Sigmoid colon (tissue), 7 donors: Measurements from ENCODE around the gene OPCML. TPM values are rescaled to one million over a fixed set of nuclear protein-coding genes. Genes with fewer than 3 reads are reported as not detected.

Experiments
- DNase-seq: peaks from one replicate; pipeline ENCODE4 v3.0.0-alpha.2; 2019
- H3K27ac ChIP-seq, 4 donors: fragments of 200-600 bp; sonication (generic); one replicate each; pipeline ENCODE4 v1.5.1; 2016 to 2019; ENCODE audit warnings: mild to moderate bottlenecking in 1 of 4
- H3K27me3 ChIP-seq, 3 donors: fragments of 200-600 bp; sonication (generic); one replicate each; pipeline ENCODE4 v1.5.1; 2019; ENCODE audit warnings: mild to moderate bottlenecking in 1 of 3
- H3K36me3 ChIP-seq, 4 donors: fragments of 200-600 bp; sonication (generic); one replicate each; pipeline ENCODE4 v1.5.1; 2016 to 2019
- H3K4me1 ChIP-seq, 4 donors: fragments of 200-600 bp; sonication (generic); one replicate each; pipeline ENCODE4 v1.5.1; 2017 to 2019
- H3K4me3 ChIP-seq, 4 donors: fragments of 200-600 bp; sonication (generic); one replicate each; pipeline ENCODE4 v1.5.1; 2017 to 2019; ENCODE audit warnings: mild to moderate bottlenecking in 2 of 4, moderate library complexity in 1 of 4
- H3K9me3 ChIP-seq, 4 donors: fragments of 200-600 bp in 3 of 4; sonication (generic) in 3 of 4; one replicate each; pipeline versions ENCODE4 v1.5.1 to v1.6.1; 2013 to 2019
- EP300 ChIP-seq, 4 donors: sonication (generic); formaldehyde crosslinking; IDR thresholded peaks; one replicate each; pipeline ENCODE4 v1.6.1; 2017; ENCODE audit warnings: antibody characterized with exemption in 4 of 4
- POLR2A ChIP-seq, 2 donors: fragments of 450-650 bp; IDR thresholded peaks; one replicate each; pipeline ENCODE4 v1.6.1; 2016; ENCODE audit warnings: antibody characterized with exemption in 2 of 2, mild to moderate bottlenecking in 2 of 2, moderate library complexity in 2 of 2
- POLR2AphosphoS5 ChIP-seq, 4 donors: sonication (generic); formaldehyde crosslinking; IDR thresholded peaks; one replicate each; pipeline ENCODE4 v1.6.1; 2017; ENCODE audit warnings: antibody characterized with exemption in 4 of 4
- WGBS, 2 donors: extraction: QIAGEN DNeasy Blood & Tissue Kit; methylation state at CpG; one replicate each; pipeline ENCODE4 v1.1.7; 2013; 5-methylcytosine and 5-hydroxymethylcytosine counted together
- intact Hi-C: fragments of 100-400 bp; cut with DNase I; formaldehyde crosslinking; loops from one replicate; pipeline ENCODE4 v1.15.1; 2023
- polyA plus RNA-seq, 3 donors: library from polyadenylated mRNA; stranded (reverse); fragments of 200-250 nt; gene quantifications; one replicate each; pipeline ENCODE4 v1.2.3, GENCODE V29; 2013
- total RNA-seq, 4 donors: library from RNA; depleted of rRNA; stranded (reverse); fragments of >200 nt; gene quantifications; one replicate each; pipeline ENCODE4 v1.1.0, GENCODE V29; 2016
- TF ChIP-seq, protein P1 (sequence below), 4 experiments: fragments of 450-650 bp in 3 of 4; fragments of 200-600 bp in 1 of 4; IDR thresholded peaks; one replicate each; pipeline ENCODE4 v1.5.1; 2016 to 2019; ENCODE audit warnings: antibody characterized with exemption in 4 of 4, mild to moderate bottlenecking in 3 of 4, moderate library complexity in 2 of 4
- donor health status: healthy with polysubstance abuse.
- donor health status: Bipolar disorder and iron deficiency.
- donor health status: healthy.

OPCML gene
- total and polyA plus RNA-seq, 7 donors: under 0.01 to 0.14 (median 0.03) TPM; not detected in 4

- Histone ChIP-seq H3K9me3 (no peaks in the 10 kb centered on the region), H3K27me3 (peaks cover 0 to 3% (median 0%) of the 10 kb centered on the region in 3 donors), H3K4me1 (no peaks in the 10 kb centered on the region), H3K27ac (no peak overlapping the region), H3K36me3 (no peaks in the 10 kb centered on the region), H3K4me3 (no peak overlapping the region)
- no peak for DNase-seq
- intact Hi-C loops: no loop called here
- TF ChIP-seq POLR2AphosphoS5 (IDR thresholded peaks at IDR 0.05): no peak
- TF ChIP-seq, protein P1, sequence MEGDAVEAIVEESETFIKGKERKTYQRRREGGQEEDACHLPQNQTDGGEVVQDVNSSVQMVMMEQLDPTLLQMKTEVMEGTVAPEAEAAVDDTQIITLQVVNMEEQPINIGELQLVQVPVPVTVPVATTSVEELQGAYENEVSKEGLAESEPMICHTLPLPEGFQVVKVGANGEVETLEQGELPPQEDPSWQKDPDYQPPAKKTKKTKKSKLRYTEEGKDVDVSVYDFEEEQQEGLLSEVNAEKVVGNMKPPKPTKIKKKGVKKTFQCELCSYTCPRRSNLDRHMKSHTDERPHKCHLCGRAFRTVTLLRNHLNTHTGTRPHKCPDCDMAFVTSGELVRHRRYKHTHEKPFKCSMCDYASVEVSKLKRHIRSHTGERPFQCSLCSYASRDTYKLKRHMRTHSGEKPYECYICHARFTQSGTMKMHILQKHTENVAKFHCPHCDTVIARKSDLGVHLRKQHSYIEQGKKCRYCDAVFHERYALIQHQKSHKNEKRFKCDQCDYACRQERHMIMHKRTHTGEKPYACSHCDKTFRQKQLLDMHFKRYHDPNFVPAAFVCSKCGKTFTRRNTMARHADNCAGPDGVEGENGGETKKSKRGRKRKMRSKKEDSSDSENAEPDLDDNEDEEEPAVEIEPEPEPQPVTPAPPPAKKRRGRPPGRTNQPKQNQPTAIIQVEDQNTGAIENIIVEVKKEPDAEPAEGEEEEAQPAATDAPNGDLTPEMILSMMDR (IDR thresholded peaks at IDR 0.05): no peak
- no peak for TF ChIP-seq EP300 (IDR thresholded peaks at IDR 0.05)
- TF ChIP-seq POLR2A (IDR thresholded peaks at IDR 0.05): no peak
- WGBS, 2 donors: 69 to 74% methylated on average over 7 of the region's 7 CpGs
Observed at GRCh38 chr11:133518702-133519264, 13.5 kb downstream of the OPCML start.

DNA sequence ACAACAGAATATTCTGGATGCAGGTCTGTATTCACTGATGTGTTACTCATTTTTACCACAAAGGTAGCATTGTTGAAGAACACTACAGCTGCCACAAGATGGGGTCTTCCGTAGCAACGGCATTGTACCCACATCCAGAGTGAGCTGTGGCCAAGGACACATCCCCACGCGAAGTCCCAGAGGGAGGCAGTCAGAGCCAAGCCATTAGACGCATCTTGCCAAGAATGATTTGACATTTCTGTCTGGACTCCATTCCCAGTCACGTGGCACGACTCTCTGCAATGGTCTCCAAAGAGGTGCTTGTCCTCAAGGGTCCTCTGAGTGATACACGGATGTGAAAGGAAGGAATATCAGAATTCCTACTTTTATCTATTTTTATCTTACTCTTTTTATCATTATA lies 15.5 kb downstream of the OPCML start:
- H3K4me3 ChIP-seq: no peak overlapping the region
- H3K27ac ChIP-seq: no peak overlapping the region
- WGBS, 2 donors: 83 to 90% methylated on average over 8 of the region's 8 CpGs
- H3K27me3 ChIP-seq: peaks cover 0 to 10% (median 0%) of the 10 kb centered on the region in 3 donors
- TF ChIP-seq, protein P1 (IDR thresholded peaks at IDR 0.05): no peak
- TF ChIP-seq POLR2AphosphoS5 (IDR thresholded peaks at IDR 0.05) (no peak), EP300 (IDR thresholded peaks at IDR 0.05) (no peak)
- DNase-seq: no peak
- H3K9me3 ChIP-seq: no peaks in the 10 kb centered on the region
- no peaks in the 10 kb centered on the region for H3K36me3 ChIP-seq
- intact Hi-C loops: no loop called here
- no peaks in the 10 kb centered on the region for H3K4me1 ChIP-seq

- TF ChIP-seq EP300 (IDR thresholded peaks at IDR 0.05): no peak
- intact Hi-C loops: no loop called here
- 32 to 41% methylated on average over 2 of the region's 2 CpGs for WGBS, 2 donors
Observed at GRCh38 chr11:133515107-133515506, 17.2 kb downstream of the OPCML start.

GRCh38 chr11:133509924-133510697 lies 22.2 kb downstream of the OPCML start:
- WGBS, 2 donors: 52 to 69% methylated on average over 3 of the region's 3 CpGs
- no peak for DNase-seq
- Histone ChIP-seq H3K4me3 (no peak overlapping the region), H3K27me3 (peaks cover 0 to 7% (median 0%) of the 10 kb centered on the region in 3 donors), H3K9me3 (no peaks in the 10 kb centered on the region), H3K4me1 (no peaks in the 10 kb centered on the region), H3K27ac (no peak overlapping the region), H3K36me3 (no peaks in the 10 kb centered on the region)
- TF ChIP-seq POLR2AphosphoS5 (IDR thresholded peaks at IDR 0.05) (no peak), POLR2A (IDR thresholded peaks at IDR 0.05) (no peak), EP300 (IDR thresholded peaks at IDR 0.05) (no peak)
- TF ChIP-seq, protein P1 (IDR thresholded peaks at IDR 0.05): no peak
- intact Hi-C loops: no loop called here

More at GRCh38 chr11:133515107-133515506, 17.2 kb downstream of the OPCML start:
- Histone ChIP-seq H3K27ac (no peak overlapping the region), H3K36me3 (no peaks in the 10 kb centered on the region), H3K4me3 (no peak overlapping the region), H3K4me1 (no peaks in the 10 kb centered on the region), H3K9me3 (no peaks in the 10 kb centered on the region), H3K27me3 (peaks cover 0 to 10% (median 0%) of the 10 kb centered on the region in 3 donors)
- DNase-seq: no peak

DNA sequence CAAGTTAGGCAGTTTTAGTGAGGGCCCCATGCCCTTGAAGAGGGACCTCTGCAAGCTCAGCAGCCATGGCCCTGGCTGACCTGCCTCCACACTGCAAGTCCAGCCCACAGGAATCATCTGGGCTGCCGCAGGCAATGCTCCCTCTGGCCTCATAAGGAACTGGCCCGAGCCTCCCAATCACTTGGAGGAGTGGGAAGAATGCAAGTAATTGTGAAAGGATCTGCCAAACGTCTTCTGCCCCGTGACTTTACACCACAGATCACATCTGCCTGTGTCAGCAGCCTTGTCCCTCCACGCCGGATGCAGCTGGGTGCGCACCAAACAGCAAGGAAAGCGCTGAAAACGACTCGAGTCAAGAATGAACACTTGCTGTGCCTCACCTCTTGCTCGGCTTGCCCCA lies 23.8 kb downstream of the OPCML start:
- Histone ChIP-seq H3K9me3 (no peaks in the 10 kb centered on the region), H3K27me3 (peaks cover 0 to 15% (median 0%) of the 10 kb centered on the region in 3 donors), H3K4me1 (no peaks in the 10 kb centered on the region), H3K4me3 (no peak overlapping the region), H3K27ac (no peak overlapping the region), H3K36me3 (no peaks in the 10 kb centered on the region)
- 67 to 75% methylated on average over 11 of the region's 11 CpGs for WGBS, 2 donors
- DNase-seq: no peak
- TF ChIP-seq, protein P1 (IDR thresholded peaks at IDR 0.05): no peak
- no peak for TF ChIP-seq EP300 (IDR thresholded peaks at IDR 0.05)
- no peak for TF ChIP-seq POLR2A (IDR thresholded peaks at IDR 0.05)
- intact Hi-C loops: no loop called here
